Glutamatergic neuron (in vitro differentiated cells): ENCODE data around the gene ALDH16A1. TPM values are rescaled to one million over a fixed set of nuclear protein-coding genes. Genes with fewer than 3 reads are reported as not detected.

Source experiments
- DNase-seq: peaks from one replicate; pipeline ENCODE4 v3.0.0; 2022
- H3K27ac Mint-ChIP-seq: one replicate; pipeline ENCODE4 v1.8.0; 2020; ENCODE audit warnings: mild to moderate bottlenecking, mixed read lengths, inconsistent platforms; ENCODE audit not compliant: unreplicated experiment
- H3K27me3 Mint-ChIP-seq: one replicate; pipeline ENCODE4 v1.8.0; 2020; ENCODE audit warnings: mild to moderate bottlenecking, moderate library complexity, mixed read lengths, inconsistent platforms; ENCODE audit not compliant: unreplicated experiment
- H3K36me3 Mint-ChIP-seq: one replicate; pipeline ENCODE4 v1.8.0; 2020; ENCODE audit warnings: mild to moderate bottlenecking, mixed read lengths, inconsistent platforms; ENCODE audit not compliant: unreplicated experiment
- H3K4me1 Mint-ChIP-seq: one replicate; pipeline ENCODE4 v1.8.0; 2020; ENCODE audit warnings: mild to moderate bottlenecking, low read depth, mixed read lengths, inconsistent platforms; ENCODE audit not compliant: unreplicated experiment
- H3K4me3 Mint-ChIP-seq: one replicate; pipeline ENCODE4 v1.8.0; 2020; ENCODE audit warnings: mild to moderate bottlenecking, mixed read lengths, inconsistent platforms; ENCODE audit not compliant: unreplicated experiment
- H3K9me3 Mint-ChIP-seq: one replicate; pipeline ENCODE4 v1.8.0; 2020; ENCODE audit warnings: mild to moderate bottlenecking, moderate library complexity, mixed read lengths, inconsistent platforms; ENCODE audit not compliant: unreplicated experiment
- total RNA-seq: library from RNA; stranded (reverse); fragmentation: NEBNext Ultra II Directional; extraction: Animal tissue kit (Norgen Biotek cat#: 25700); gene quantifications from one replicate; pipeline ENCODE4 v1.2.1, GENCODE V29; 2021; ENCODE audit not compliant: unreplicated experiment
- TF ChIP-seq, protein P1 (sequence below): fragments of 200-600 bp; sonication (generic); IDR thresholded peaks from one replicate; pipeline ENCODE4 v1.5.0; 2021; ENCODE audit not compliant: partially characterized antibody, unreplicated experiment

The ALDH16A1 gene
- total RNA-seq, 1 donor from 2014 or later = 28.6 TPM

GRCh38 chr19:49488046-49488862 is 35.2 kb downstream of the ALDH16A1 start:
- TF ChIP-seq, protein P1, sequence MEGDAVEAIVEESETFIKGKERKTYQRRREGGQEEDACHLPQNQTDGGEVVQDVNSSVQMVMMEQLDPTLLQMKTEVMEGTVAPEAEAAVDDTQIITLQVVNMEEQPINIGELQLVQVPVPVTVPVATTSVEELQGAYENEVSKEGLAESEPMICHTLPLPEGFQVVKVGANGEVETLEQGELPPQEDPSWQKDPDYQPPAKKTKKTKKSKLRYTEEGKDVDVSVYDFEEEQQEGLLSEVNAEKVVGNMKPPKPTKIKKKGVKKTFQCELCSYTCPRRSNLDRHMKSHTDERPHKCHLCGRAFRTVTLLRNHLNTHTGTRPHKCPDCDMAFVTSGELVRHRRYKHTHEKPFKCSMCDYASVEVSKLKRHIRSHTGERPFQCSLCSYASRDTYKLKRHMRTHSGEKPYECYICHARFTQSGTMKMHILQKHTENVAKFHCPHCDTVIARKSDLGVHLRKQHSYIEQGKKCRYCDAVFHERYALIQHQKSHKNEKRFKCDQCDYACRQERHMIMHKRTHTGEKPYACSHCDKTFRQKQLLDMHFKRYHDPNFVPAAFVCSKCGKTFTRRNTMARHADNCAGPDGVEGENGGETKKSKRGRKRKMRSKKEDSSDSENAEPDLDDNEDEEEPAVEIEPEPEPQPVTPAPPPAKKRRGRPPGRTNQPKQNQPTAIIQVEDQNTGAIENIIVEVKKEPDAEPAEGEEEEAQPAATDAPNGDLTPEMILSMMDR = no peak
- Mint-ChIP-seq H3K4me3 (peak overlapping the region; percentile 91), H3K36me3 (peaks cover 5% of the 10 kb centered on the region), H3K27me3 (peaks cover 15% of the 10 kb centered on the region), H3K9me3 (peaks cover 21% of the 10 kb centered on the region), H3K4me1 (peaks cover 4% of the 10 kb centered on the region), H3K27ac (peak overlapping the region; percentile 87)
- DNase-seq = no peak

GRCh38 chr19:49488863-49489537 is 36.0 kb downstream of the ALDH16A1 start:
- Mint-ChIP-seq H3K27me3 (peaks cover 15% of the 10 kb centered on the region), H3K27ac (peak overlapping the region; percentile 87), H3K4me3 (peak overlapping the region; percentile 91), H3K36me3 (peaks cover 5% of the 10 kb centered on the region), H3K9me3 (peaks cover 19% of the 10 kb centered on the region), H3K4me1 (peaks cover 4% of the 10 kb centered on the region)
- TF ChIP-seq, protein P1 = no peak
- no peak for DNase-seq

GRCh38 chr19:49489601-49490167 is 36.7 kb downstream of the ALDH16A1 start:
- H3K9me3 Mint-ChIP-seq = peaks cover 19% of the 10 kb centered on the region
- DNase-seq = no peak
- H3K27ac Mint-ChIP-seq = peak overlapping the region; percentile 87
- H3K4me3 Mint-ChIP-seq = peak overlapping the region; percentile 91
- peaks cover 15% of the 10 kb centered on the region for H3K27me3 Mint-ChIP-seq
- TF ChIP-seq, protein P1 = no peak
- H3K4me1 Mint-ChIP-seq = peaks cover 4% of the 10 kb centered on the region
- peaks cover 5% of the 10 kb centered on the region for H3K36me3 Mint-ChIP-seq

- Mint-ChIP-seq H3K9me3 (peaks cover 23% of the 10 kb centered on the region), H3K4me1 (peaks cover 4% of the 10 kb centered on the region), H3K27ac (no peak overlapping the region), H3K4me3 (peak overlapping the region; percentile 20), H3K36me3 (peaks cover 5% of the 10 kb centered on the region), H3K27me3 (peaks cover 15% of the 10 kb centered on the region)
- no peak for DNase-seq
- TF ChIP-seq, protein P1 = no peak
Measured at GRCh38 chr19:49490287-49491029, 37.4 kb downstream of the ALDH16A1 start.
